Thoracic aorta endothelial cell (primary cell): ENCODE results near the gene LRP8. TPM values are rescaled to one million over a fixed set of nuclear protein-coding genes. Genes with fewer than 3 reads are reported as not detected.

Experiments used
- total RNA-seq: library from RNA; depleted of rRNA; stranded (reverse); fragments of >200 nt; gene quantifications from 2 replicates; pipeline ENCODE4 v1.2.3, GENCODE V29; 2012

LRP8 gene
- 64.2 and 72.9 TPM in 2 replicates for total RNA-seq

GRCh38 chr1:53328009-53328461 lies at the start of gene LRP8:
Gene LRP8 (minus strand): TSS chr1:53328070. CDS start chr1:53327912, 158 bp downstream.

GRCh38 chr1:53238197-53239155 lies 89.4 kb downstream of the LRP8 start, which contains the start of gene MAGOH:
Gene MAGOH (minus strand): TSS chr1:53238518. CDS start chr1:53238448, 70 bp downstream.

DNA sequence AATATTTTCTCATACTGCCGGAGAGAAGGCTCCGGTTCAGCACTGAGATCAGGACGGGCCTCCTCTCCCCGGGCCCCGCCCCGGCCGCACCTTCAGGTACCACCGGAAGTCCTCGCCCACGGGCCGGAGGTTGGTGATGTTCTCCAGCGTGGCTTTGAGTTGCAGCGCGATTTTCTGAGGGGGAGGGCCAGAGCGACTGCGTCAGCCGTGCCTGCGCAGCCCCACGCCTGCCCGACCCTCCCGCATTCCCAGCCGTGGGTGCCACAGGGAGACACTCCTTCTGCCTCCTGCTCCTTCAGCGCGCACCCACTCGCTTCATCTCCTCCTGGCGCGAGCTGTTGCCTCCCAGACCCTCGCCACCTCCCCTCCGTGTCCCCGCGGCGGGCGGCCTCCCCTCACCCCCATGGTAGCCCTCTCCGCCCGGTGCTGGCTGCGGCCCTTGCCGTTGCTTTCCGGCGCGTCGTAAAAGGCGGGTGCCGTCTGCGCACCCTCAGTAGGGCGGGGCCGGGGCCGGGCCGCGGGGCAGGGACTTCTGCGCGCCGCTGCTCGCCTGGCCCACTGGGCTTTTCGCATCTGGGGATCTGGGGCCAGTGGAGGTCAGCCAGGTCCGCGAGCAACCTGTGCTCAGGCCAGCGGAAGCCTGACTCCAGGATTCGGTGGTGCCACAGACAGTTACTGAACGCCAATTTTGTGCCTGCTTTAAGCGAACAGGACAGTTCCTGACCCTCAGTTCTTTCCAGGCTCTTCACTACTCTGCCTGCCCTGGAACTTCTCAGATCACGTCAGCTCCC lies 107.5 kb downstream of the LRP8 start, which contains the start of gene CZIB:
TSS of gene CZIB (minus strand) at position 464 of the 791 bp plus-strand sequence. CDS start at position 405, 59 bp downstream.

GRCh38 chr1:53196485-53197290 lies 131.2 kb downstream of the LRP8 start, which contains the start of gene CPT2:
Gene CPT2 (plus strand): TSS chr1:53196824. CDS start chr1:53196944, 120 bp downstream.

Other genes with a start within 250 kb of the LRP8 start
- not detected in 2 replicates for gene SLC1A7, start 185.4 kb downstream of the LRP8 start, total RNA-seq
- gene CPT2, start 131.2 kb downstream of the LRP8 start, total RNA-seq: 12.6 and 14.9 TPM in 2 replicates
- 36.3 and 40.7 TPM in 2 replicates for gene CZIB, start 107.4 kb downstream of the LRP8 start, total RNA-seq
- gene MAGOH, start 89.6 kb downstream of the LRP8 start, total RNA-seq: 45.5 and 50.3 TPM in 2 replicates
- gene DMRTB1, start 131.3 kb upstream of the LRP8 start, total RNA-seq: not detected in 2 replicates